GM19193 (cell line): Measurements from ENCODE around the gene DENND11.

Source experiments
- POLR2A ChIP-seq: IDR thresholded peaks from 4 replicates; pipeline ENCODE4 v1.6.1; 2011; ENCODE audit not compliant: insufficient read depth, insufficient read length; ENCODE audit errors: extremely low read depth

DENND11 gene

GRCh38 chr7:141702047-141702567 is at the start of gene DENND11:
Gene DENND11, minus strand, starts transcription at chr7:141702166. Its CDS starts 13 bp downstream, at chr7:141702153.
- peak; percentile 53 for TF ChIP-seq POLR2A

DNA sequence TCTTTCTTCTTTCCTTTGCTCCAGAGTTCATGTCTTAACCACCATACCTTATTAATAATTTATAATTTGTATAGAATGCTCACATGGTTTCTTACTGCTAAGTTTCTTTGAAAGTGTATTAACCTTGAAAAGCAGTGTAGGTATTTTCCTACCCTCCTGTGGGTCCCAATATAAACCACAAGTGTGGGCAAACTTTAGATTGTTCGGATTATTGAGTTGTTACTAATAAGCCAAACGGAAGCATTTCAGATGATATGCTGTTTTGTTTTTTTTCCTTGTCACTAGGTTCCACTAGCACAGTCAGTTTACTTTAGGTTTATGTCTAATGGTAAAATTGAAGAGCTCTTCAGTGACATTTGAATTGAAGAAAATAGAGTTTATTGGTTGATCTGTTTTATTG is 46.4 kb upstream of the DENND11 start:
- TF ChIP-seq POLR2A: no peak

- TF ChIP-seq POLR2A: no peak
Measured at GRCh38 chr7:141744131-141744530, 42.2 kb upstream of the DENND11 start.

- TF ChIP-seq POLR2A: no peak
Measured at GRCh38 chr7:141742229-141742628, 40.3 kb upstream of the DENND11 start.

- TF ChIP-seq POLR2A: no peak
Measured at GRCh38 chr7:141739250-141739649, 37.3 kb upstream of the DENND11 start.

GRCh38 chr7:141738592-141739013 is 36.6 kb upstream of the DENND11 start:
- TF ChIP-seq POLR2A: no peak

DNA sequence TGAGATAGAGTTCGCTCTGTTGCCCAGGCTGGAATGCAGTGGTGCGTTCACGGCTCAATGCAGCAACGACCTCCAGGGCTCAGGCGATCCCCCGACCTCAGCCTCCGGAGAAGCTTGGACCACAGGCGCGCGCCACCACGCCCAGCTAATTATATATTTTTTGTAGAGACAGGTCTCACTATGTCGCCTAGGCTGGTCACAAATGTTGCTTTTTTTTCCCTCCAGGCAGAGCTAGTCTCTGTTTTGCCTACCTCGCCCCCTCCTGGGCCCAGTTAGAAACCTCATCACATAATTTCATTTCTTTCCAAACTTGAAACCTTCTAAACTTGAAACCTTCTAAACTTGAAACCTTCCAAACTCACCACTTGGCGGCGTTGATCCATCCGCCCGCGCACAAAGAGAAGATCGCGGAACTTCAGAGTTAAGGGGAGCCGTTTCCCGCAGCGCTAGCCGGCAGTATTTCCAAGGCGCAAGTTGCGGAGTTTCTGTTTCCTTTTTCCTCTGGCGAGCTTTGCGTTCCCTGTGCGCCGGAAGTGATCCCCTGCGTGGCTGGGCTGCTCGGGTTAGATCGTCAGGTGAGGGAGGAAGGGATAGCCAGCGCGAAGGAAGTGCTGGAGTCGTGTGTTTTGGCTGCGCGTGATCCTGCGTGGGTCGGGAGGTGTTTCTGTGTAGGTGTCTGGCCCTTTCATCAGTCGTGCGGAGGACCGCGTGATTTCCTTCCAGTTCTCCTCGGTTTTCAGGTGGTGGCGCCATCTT is 36.0 kb upstream of the DENND11 start, which contains the start of gene SSBP1:
Gene SSBP1, plus strand, starts transcription at position 523 of the 756 bp plus-strand sequence. CDS start 809 bp downstream, outside the sequence.
- TF ChIP-seq POLR2A: peak; percentile 94

DNA sequence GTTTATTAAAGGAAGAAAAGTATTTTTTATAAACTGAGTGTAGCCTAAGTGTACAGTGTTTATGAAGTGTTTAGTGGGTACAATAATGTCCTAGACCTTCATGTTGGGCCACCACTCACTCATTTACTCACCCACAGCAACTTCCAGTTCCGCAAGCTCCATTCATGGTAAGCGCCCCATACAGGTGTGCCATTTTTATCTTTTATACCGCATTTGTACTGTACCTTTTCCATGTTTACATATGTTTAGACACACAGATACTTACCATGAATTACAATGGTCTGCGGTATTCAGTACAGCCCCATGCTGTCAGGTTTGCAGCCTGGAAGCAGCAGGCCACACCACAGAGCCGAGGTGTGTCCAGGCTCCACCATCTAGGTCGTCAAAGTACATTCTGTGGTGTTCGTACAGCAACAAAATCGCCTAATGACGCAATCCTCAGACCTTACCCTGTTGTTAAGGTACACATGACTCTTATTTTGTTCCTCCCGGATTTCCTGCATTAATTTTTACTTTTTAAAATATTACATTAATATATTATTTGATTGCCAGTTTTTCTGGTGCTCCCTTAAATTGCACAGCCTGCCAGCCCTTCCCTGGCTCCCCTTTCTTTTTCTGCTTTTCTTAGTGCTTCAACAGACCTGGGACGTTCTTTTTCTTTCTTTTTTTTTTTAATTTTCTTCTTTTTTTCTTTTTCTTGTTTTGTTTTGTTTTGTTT is 35.3 kb upstream of the DENND11 start:
- no peak for TF ChIP-seq POLR2A

GRCh38 chr7:141731476-141732149 is 29.6 kb upstream of the DENND11 start:
- no peak for TF ChIP-seq POLR2A

DNA sequence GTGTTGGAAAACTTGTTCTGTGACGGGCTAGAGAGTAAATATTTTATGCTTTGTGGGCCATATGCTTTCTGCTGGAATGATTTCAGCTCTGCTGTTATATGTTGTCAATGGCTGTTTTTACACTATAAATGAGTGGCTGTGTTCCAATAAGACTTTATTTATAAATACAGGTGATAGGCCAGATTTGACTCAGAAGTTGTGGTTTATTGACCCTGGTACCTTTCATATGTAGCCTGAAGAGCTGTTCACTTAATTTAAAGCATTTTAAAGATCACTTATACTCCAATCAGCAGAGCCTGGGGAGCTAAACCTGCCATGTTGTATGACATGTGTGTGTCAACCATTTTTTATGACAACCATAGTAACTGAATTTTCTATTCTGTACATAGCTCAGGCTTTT is 27.1 kb upstream of the DENND11 start:
- TF ChIP-seq POLR2A: no peak

GRCh38 chr7:141722529-141722928 is 20.6 kb upstream of the DENND11 start:
- TF ChIP-seq POLR2A: no peak

GRCh38 chr7:141717450-141717849 is 15.5 kb upstream of the DENND11 start:
- no peak for TF ChIP-seq POLR2A

GRCh38 chr7:141715794-141716689 is 14.1 kb upstream of the DENND11 start:
- no peak for TF ChIP-seq POLR2A

DNA sequence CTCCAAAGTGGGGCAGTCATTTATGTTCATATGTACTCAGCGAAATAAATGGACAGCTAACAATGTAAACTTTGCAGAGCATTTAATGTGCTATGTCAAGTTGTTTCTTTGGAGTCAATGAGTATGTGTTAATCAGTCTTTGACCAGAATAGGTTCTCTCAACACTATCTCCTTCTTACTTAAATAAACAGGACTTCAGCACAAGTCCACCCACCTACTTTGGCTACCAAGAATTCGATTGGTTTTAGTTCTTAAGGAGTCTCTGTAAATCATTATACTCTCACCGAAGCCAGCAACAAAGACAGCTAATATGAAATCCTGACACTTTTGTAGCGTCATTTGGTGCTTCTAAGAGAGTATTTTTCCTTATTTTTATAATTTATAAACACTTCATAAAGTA is 13.1 kb upstream of the DENND11 start:
- TF ChIP-seq POLR2A: no peak
